HepG2 (cell line): ENCODE measurements around the gene INPP5E. TPM values are rescaled to one million over a fixed set of nuclear protein-coding genes. Genes with fewer than 3 reads are reported as not detected.

Source experiments
- AKAP8 ChIP-seq: sonication (generic); formaldehyde crosslinking; IDR thresholded peaks from 2 replicates; pipeline ENCODE4 v1.5.1; 2020; ENCODE audit warnings: mild to moderate bottlenecking, missing genetic modification reagents
- ATF4 ChIP-seq, 2 experiments: fragments of 450-650 bp in 1 of 2; sonication (generic) in 1 of 2; formaldehyde crosslinking; IDR thresholded peaks; 2 replicates each; pipeline versions ENCODE4 v1.5.0 to v1.8.0; 2020 to 2022; ENCODE audit warnings: mild to moderate bottlenecking in 1 of 2, missing genetic modification reagents in 1 of 2
- CENPX ChIP-seq: sonication (generic); formaldehyde crosslinking; IDR thresholded peaks from 2 replicates; pipeline ENCODE4 v1.9.0; 2021; ENCODE audit warnings: mild to moderate bottlenecking, missing genetic modification reagents, moderate library complexity
- CTCF ChIP-seq: sonication (generic); formaldehyde crosslinking; IDR thresholded peaks from 2 replicates; pipeline ENCODE4 v1.5.0; 2020; ENCODE audit warnings: mild to moderate bottlenecking, missing genetic modification reagents, moderate library complexity
- GFI1 ChIP-seq: sonication (generic); formaldehyde crosslinking; IDR thresholded peaks from 2 replicates; pipeline ENCODE4 v1.5.0; 2020; ENCODE audit warnings: missing genetic modification reagents, mild to moderate bottlenecking, borderline replicate concordance
- HOXA9 ChIP-seq: sonication (generic); formaldehyde crosslinking; IDR thresholded peaks from 2 replicates; pipeline ENCODE4 v1.8.1; 2022; ENCODE audit warnings: missing genetic modification reagents, mild to moderate bottlenecking, moderate library complexity, borderline replicate concordance
- KIAA2018 ChIP-seq: sonication (generic); formaldehyde crosslinking; IDR thresholded peaks from 2 replicates; pipeline ENCODE4 v1.5.0; 2020; ENCODE audit warnings: mild to moderate bottlenecking, missing genetic modification reagents, borderline replicate concordance
- KLF13 ChIP-seq: sonication (generic); formaldehyde crosslinking; IDR thresholded peaks from 2 replicates; pipeline ENCODE4 v1.4.0; 2020; ENCODE audit warnings: mild to moderate bottlenecking, missing genetic modification reagents
- KLF16 ChIP-seq, 2 experiments: sonication (generic) in 1 of 2; formaldehyde crosslinking in 1 of 2; IDR thresholded peaks; 2 replicates each; pipeline versions ENCODE4 v1.6.1 to v1.8.0; 2016 to 2023; ENCODE audit warnings: missing genetic modification reagents in 2 of 2, missing compliant biosample characterization in 1 of 2
- NCOR1 ChIP-seq: fragments of 200-600 bp; sonication (generic); IDR thresholded peaks from 2 replicates; pipeline ENCODE4 v1.7.0; 2017; ENCODE audit warnings: antibody characterized with exemption, low read length, borderline replicate concordance
- RELA ChIP-seq: sonication (generic); formaldehyde crosslinking; IDR thresholded peaks from 2 replicates; pipeline ENCODE4 v1.4.0; 2020; ENCODE audit warnings: missing genetic modification reagents
- SMYD3 ChIP-seq: sonication (generic); formaldehyde crosslinking; IDR thresholded peaks from 2 replicates; pipeline ENCODE4 v1.8.1; 2023; ENCODE audit warnings: mild to moderate bottlenecking, missing genetic modification reagents
- TEF ChIP-seq: sonication (generic); formaldehyde crosslinking; IDR thresholded peaks from 2 replicates; pipeline ENCODE4 v1.5.0; 2020; ENCODE audit warnings: missing genetic modification reagents
- TIGD3 ChIP-seq: sonication (generic); formaldehyde crosslinking; IDR thresholded peaks from 2 replicates; pipeline ENCODE4 v1.5.1; 2020; ENCODE audit warnings: mild to moderate bottlenecking, missing genetic modification reagents, borderline replicate concordance
- ZNF780A ChIP-seq: sonication (generic); formaldehyde crosslinking; IDR thresholded peaks from 2 replicates; pipeline ENCODE4 v1.8.0; 2022; ENCODE audit warnings: mild to moderate bottlenecking, missing genetic modification reagents, moderate library complexity
- polyA plus RNA-seq, 8 experiments: library from polyadenylated mRNA; depleted of rRNA in 3 of 8; stranded (reverse) in 7 of 8; unstranded in 1 of 8; fragments of >200 nt; fragmentation: Illumina TruSeq in 4 of 8; extraction: Trizol in 4 of 8; gene quantifications; 2 replicates each; pipeline versions ENCODE4 v1.2.1 to v1.2.3, GENCODE V29; 2011 to 2016; ENCODE audit warnings: low read depth in 4 of 8, missing spikeins in 1 of 8, mixed read lengths in 1 of 8; ENCODE audit not compliant: insufficient read depth in 1 of 8
- total RNA-seq, 5 experiments: library from RNA; depleted of rRNA; stranded (reverse); fragments of >200 nt; fragmentation: Illumina TruSeq; extraction: Trizol; gene quantifications; 2 replicates each; pipeline ENCODE4 v1.2.3, GENCODE V29; 2016; ENCODE audit warnings: low read depth in 1 of 5

The INPP5E gene
- total and polyA plus RNA-seq, 2 of the 13 experiments (the other 11 are each of a cell fraction or from before 2014, with no cell fraction given) = 5.5 TPM

GRCh38 chr9:136410500-136411287 is 29.0 kb downstream of the INPP5E start, which contains the start of the genes ENTR1 and PMPCA (continued):
- no peak for TF ChIP-seq CTCF (CRISPR knock-in tag)
- TF ChIP-seq RELA = no peak
- peak in 1 of 2 experiments; percentile 54; a peak in 1 of 4 replicates for TF ChIP-seq ATF4 (CRISPR knock-in tag; IDR thresholded peaks at IDR 0.05)
- TF ChIP-seq NCOR1 = no peak
- TF ChIP-seq KIAA2018 (CRISPR knock-in tag) = no peak
- TF ChIP-seq HOXA9 (CRISPR knock-in tag) = peak; percentile 74; the same call in 1 of the 2 replicates
- no peak; the same call in 1 of the 2 replicates for TF ChIP-seq SMYD3 (CRISPR knock-in tag)
- TF ChIP-seq CENPX (CRISPR knock-in tag) = no peak
- no peak for TF ChIP-seq AKAP8 (CRISPR knock-in tag)
- TF ChIP-seq KLF16 (CRISPR knock-in tag; IDR thresholded peaks at IDR 0.05) = no peak
- TF ChIP-seq KLF13 (CRISPR knock-in tag) = no peak
- TF ChIP-seq ZNF780A (CRISPR knock-in tag) = no peak
- no peak for TF ChIP-seq TIGD3 (CRISPR knock-in tag)
- no peak for TF ChIP-seq GFI1
- no peak for TF ChIP-seq TEF (CRISPR knock-in tag)
